RCC 7860 (cell line): ENCODE results near the gene SLC6A11.

ENCODE experiments used
- DNase-seq: peaks from one replicate; pipeline ENCODE4 v3.0.0-alpha.2; 2015; ENCODE audit warnings: low spot score
- FAIRE-seq: peaks from 2 replicates; lab custom pipeline; 2012; peaks lifted over from hg19 to GRCh38; lab: Jason Lieb, UNC

The SLC6A11 gene

GRCh38 chr3:10883478-10884234, 67.6 kb downstream of the SLC6A11 start:
- no peak for FAIRE-seq

GRCh38 chr3:10887015-10887414, 71.0 kb downstream of the SLC6A11 start:
- DNase-seq (no peak), FAIRE-seq (no peak)

More at GRCh38 chr3:10883478-10884234, 67.6 kb downstream of the SLC6A11 start:
- no peak for DNase-seq

GRCh38 chr3:10888518-10889090, 72.6 kb downstream of the SLC6A11 start:
- FAIRE-seq: no peak
- DNase-seq: no peak

- DNase-seq (no peak), FAIRE-seq (no peak)
Observed at GRCh38 chr3:10889206-10889960, 73.4 kb downstream of the SLC6A11 start.

- no peak for DNase-seq
- no peak for FAIRE-seq
Observed at GRCh38 chr3:10890665-10891064, 74.6 kb downstream of the SLC6A11 start.

GRCh38 chr3:10892622-10893021, 76.6 kb downstream of the SLC6A11 start:
- DNase-seq (no peak), FAIRE-seq (no peak)

GRCh38 chr3:10901296-10901945, 85.4 kb downstream of the SLC6A11 start:
- DNase-seq (no peak), FAIRE-seq (no peak)

- FAIRE-seq: no peak
- no peak for DNase-seq
Observed at GRCh38 chr3:10907262-10907661, 91.2 kb downstream of the SLC6A11 start.

- FAIRE-seq (no peak), DNase-seq (no peak)
Observed at GRCh38 chr3:10910367-10910766, 94.3 kb downstream of the SLC6A11 start.

- FAIRE-seq: no peak
- DNase-seq: no peak
Observed at GRCh38 chr3:10911350-10912002, 95.4 kb downstream of the SLC6A11 start.

GRCh38 chr3:10912786-10913185, 96.8 kb downstream of the SLC6A11 start:
- FAIRE-seq: no peak
- no peak for DNase-seq

GRCh38 chr3:10915376-10915775, 99.3 kb downstream of the SLC6A11 start:
- no peak for DNase-seq
- no peak for FAIRE-seq

GRCh38 chr3:10917176-10917575, 101.1 kb downstream of the SLC6A11 start:
- FAIRE-seq (no peak), DNase-seq (peak; percentile 6)

GRCh38 chr3:10918011-10918410, 102.0 kb downstream of the SLC6A11 start:
- DNase-seq (no peak), FAIRE-seq (no peak)

GRCh38 chr3:10919636-10920035, 103.6 kb downstream of the SLC6A11 start:
- no peak for DNase-seq
- FAIRE-seq: no peak

GRCh38 chr3:10925436-10926255, 109.6 kb downstream of the SLC6A11 start:
- DNase-seq (no peak), FAIRE-seq (no peak)

- DNase-seq (no peak), FAIRE-seq (no peak)
Observed at GRCh38 chr3:10926256-10926810, 110.3 kb downstream of the SLC6A11 start.

GRCh38 chr3:10926811-10927521, 110.9 kb downstream of the SLC6A11 start:
- FAIRE-seq: no peak
- no peak for DNase-seq

- FAIRE-seq: no peak
- DNase-seq: no peak
Observed at GRCh38 chr3:10927551-10927950, 111.5 kb downstream of the SLC6A11 start.
